ENCODE measurements around the gene ANAPC16.
A peak's percentile ranks its signal among the peaks of the same experiment; 100 is the strongest.
"Not testable (repeated sequence)": the region's sequence is repeated elsewhere in the genome, so short reads cannot be mapped to it uniquely, and the experiment has no call there.

The ANAPC16 gene

DNA sequence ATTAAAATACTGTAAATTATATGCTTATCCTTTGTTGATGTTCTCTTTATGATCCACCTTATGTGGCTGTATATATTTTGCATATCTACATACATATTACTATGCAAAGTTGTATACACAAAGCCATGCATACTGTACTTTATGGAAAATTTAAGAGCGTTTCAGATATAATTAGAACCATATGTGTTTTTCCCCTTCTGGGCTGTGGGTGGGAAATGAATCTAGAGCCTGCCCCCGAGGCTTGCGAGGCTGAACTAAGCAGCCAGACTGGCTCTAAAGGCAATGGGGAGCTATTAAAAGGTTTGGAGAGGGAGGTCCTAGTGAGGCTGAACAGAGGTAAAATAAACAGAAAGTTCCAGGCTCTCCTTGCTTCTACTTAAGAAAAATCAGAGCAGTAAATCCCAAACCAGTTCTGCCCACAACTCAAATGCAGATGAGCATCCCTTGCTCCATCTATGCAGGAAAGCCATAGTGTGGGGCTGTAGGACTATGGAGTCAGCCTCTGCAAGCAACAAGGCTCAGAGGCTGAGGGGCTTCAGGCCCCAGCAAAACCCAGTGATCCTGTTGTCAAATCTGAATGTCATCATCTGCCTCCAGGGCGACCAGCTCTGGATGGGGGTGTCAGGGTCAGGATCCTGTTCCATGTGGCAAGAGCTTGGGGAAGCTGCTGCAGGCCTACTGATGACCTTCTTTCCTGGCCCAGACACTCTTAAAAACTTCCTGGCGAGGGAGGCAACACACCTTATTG is 43.9 kb downstream of the ANAPC16 start:
- H3K4me3 Mint-ChIP-seq: peak overlapping the region; percentile 81
- DNase-seq: no peak
- H3K27ac Mint-ChIP-seq: peak overlapping the region; percentile 99

DNA sequence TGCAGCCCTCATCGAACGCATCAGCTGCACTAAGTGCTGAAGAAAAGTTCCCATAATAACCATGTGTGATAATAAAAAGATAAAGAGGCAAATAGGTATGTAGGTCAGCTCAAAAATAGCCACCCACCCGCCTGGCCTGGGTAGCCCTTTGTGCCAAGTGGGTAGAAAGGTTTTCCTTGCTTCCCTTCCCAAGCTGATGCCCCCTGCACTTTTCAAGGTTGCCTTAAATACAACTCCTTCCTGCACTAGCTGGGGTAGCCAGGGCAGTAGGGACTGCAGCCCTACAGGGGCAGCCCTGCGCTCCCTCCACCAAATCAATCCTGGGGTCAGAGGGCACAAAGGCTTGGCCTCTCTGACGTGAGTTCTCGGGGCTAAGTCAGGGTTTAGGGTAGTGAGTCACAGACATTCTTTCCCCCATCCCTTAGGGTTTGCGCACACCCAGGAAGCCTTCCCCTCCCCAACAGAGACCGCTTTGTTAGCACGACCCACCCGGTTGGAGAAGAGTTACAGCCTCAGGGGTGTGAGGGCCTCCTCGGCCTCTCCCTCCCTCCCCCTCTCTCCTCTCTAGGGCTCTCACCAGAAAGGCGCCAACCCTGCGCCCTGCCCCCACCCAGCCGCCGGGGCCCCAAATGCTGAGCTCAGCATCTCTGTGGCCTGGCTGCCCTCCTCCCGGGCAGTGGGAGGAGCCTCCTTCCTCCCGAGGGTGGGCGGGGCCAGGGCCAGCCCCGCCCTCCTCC is 44.6 kb downstream of the ANAPC16 start:
- Mint-ChIP-seq H3K4me3 (peak overlapping the region; percentile 81), H3K27ac (peak overlapping the region; percentile 99), H3K36me3 (ENCODE audit: low read depth) (no peaks in the 10 kb centered on the region), H3K9me3 (no peaks in the 10 kb centered on the region), H3K27me3 (no peaks in the 10 kb centered on the region), H3K4me1 (ENCODE audit: low read depth) (peaks cover 60% of the 10 kb centered on the region)
- DNase-seq: peak; percentile 93

More for the DNA sequence above, 43.9 kb downstream of the ANAPC16 start:
- H3K36me3 Mint-ChIP-seq (ENCODE audit: low read depth): no peaks in the 10 kb centered on the region
- H3K4me1 Mint-ChIP-seq (ENCODE audit: low read depth): peaks cover 67% of the 10 kb centered on the region
- no peaks in the 10 kb centered on the region for H3K9me3 Mint-ChIP-seq
- no peaks in the 10 kb centered on the region for H3K27me3 Mint-ChIP-seq

DNA sequence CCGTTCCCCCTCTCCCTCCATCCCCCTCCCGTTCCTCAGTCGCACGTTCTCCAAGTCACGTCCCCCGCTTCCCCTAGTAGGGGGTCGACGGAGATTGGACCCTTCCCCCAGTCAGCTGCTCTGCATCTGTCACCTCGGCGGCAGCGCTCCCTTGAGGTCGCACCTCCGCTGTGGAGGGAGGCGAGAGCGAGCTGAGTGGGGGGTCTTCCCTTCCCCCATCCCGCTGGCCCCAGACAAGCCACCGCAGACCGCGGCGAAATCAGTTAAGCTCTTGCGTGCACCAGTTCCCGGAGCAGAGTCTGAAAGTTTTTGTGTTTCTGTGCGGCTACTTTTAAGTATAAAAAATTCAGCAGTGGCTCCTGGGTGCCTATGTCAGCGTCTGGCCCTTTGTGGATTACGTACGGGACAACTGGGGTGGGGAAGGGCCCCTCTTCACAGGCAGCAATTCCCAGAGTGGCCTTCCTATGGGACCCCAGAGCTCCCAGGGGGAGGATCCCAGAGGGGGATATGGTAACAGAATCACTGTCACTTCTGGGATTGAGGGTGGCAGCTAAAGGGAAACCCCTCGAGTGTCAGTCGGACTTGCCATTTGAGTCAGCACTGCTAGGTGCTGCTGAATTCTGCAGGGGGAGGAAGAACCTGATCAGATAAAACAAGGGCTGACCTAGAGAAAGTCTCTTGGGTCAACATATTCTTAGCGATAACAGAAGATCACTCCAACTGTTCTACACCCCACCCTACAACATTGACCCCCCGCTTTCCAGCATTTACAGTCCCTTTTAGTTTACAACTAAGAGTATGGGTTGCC is 45.4 kb downstream of the ANAPC16 start:
- peak overlapping the region; percentile 81 for H3K4me3 Mint-ChIP-seq
- H3K36me3 Mint-ChIP-seq (ENCODE audit: low read depth): no peaks in the 10 kb centered on the region
- H3K27ac Mint-ChIP-seq: peak overlapping the region; percentile 99
- no peaks in the 10 kb centered on the region for H3K27me3 Mint-ChIP-seq
- H3K9me3 Mint-ChIP-seq: no peaks in the 10 kb centered on the region
- peak; percentile 81 for DNase-seq
- peaks cover 55% of the 10 kb centered on the region for H3K4me1 Mint-ChIP-seq (ENCODE audit: low read depth)

DNA sequence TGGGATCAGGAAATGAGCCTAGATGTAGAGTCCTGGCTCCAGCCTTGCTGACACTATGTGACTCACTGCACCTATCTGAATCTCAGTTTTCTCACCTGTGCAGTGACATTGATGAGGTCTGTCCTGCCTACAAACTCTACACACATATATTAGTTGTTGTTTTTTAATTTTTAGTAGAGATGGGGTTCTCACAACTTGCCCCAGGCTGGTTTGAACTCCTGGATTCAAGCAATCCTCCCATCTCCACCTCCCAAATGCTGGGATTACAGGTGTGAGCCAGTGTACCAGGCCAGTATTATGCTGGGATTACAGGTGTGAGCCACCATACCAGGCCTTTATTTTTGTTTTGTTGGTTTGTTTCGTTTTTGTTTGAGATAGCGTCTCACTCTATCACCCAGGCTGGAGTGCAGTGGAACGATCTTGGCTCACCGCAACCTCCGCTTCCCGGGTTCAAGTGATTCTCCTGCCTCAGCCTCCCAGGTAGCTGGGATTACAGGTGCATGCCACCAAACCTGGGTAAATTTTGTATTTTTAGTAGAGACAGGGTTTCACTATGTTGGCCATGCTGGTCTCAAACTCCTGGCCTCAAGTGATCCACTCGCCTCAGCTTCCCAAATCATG is 46.1 kb downstream of the ANAPC16 start:
- no peak for DNase-seq
- no peaks in the 10 kb centered on the region for H3K36me3 Mint-ChIP-seq (ENCODE audit: low read depth)
- no peaks in the 10 kb centered on the region for H3K27me3 Mint-ChIP-seq
- peak overlapping the region; percentile 99 for H3K27ac Mint-ChIP-seq
- peak overlapping the region; percentile 81 for H3K4me3 Mint-ChIP-seq
- H3K4me1 Mint-ChIP-seq (ENCODE audit: low read depth): peaks cover 51% of the 10 kb centered on the region
- H3K9me3 Mint-ChIP-seq: no peaks in the 10 kb centered on the region

DNA sequence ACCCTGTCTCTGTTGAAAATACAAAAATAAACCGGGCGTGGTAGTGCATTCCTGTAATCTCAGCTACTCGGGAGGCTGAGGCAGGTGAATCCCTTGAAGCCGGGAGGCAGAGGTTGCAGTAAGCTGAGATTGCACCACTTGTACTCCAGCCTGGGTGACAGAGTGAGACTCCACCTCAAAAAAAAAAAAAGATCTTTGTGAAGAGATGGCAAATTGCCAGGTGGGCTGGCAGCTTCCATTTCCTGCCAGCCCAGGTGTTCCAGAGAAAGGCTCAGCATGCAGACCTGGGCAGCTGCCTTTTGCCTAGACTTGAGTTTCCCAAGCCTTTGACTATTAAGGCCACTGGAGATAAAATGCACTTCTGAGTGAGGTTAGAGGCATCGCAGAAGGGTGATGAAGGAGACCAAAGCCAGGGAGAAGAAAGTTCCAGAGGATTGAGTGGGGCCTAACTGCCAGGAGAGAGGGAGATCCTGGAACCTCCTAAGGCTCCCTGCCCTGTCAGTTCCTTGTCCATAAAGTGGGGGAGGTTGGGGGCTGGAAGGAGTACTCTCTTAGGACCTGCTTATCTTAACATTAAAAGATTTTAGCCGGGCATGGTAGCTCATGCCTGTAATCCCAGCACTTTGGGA is 47.9 kb downstream of the ANAPC16 start:
- H3K27ac Mint-ChIP-seq: peak overlapping the region; percentile 80
- no peaks in the 10 kb centered on the region for H3K27me3 Mint-ChIP-seq
- no peaks in the 10 kb centered on the region for H3K36me3 Mint-ChIP-seq (ENCODE audit: low read depth)
- peaks cover 43% of the 10 kb centered on the region for H3K4me1 Mint-ChIP-seq (ENCODE audit: low read depth)
- no peaks in the 10 kb centered on the region for H3K9me3 Mint-ChIP-seq
- no peak for DNase-seq
- no peak overlapping the region for H3K4me3 Mint-ChIP-seq

DNA sequence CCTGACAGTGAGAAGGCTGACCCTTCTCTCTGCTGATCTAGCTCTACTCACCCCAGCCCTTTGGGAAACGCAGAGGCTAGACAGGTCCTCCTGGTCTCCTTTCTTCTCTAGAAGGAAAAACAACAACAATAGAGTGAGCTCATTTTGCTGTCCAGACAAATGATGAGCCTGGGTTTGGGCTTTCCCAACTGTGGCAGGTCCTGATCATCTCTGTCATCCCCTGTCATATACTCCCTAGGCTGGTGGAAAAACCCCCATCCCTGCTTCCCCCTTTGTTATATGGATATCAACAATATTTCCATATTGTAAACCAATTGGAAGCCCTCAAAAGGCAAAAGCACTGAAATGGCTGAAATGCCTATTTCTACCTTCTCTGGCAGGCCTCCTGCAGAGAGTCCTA is 48.7 kb downstream of the ANAPC16 start:
- Mint-ChIP-seq H3K36me3 (ENCODE audit: low read depth) (no peaks in the 10 kb centered on the region), H3K4me3 (no peak overlapping the region), H3K4me1 (ENCODE audit: low read depth) (peaks cover 36% of the 10 kb centered on the region), H3K27ac (peak overlapping the region; percentile 37), H3K9me3 (no peaks in the 10 kb centered on the region), H3K27me3 (no peaks in the 10 kb centered on the region)
- DNase-seq: no peak

DNA sequence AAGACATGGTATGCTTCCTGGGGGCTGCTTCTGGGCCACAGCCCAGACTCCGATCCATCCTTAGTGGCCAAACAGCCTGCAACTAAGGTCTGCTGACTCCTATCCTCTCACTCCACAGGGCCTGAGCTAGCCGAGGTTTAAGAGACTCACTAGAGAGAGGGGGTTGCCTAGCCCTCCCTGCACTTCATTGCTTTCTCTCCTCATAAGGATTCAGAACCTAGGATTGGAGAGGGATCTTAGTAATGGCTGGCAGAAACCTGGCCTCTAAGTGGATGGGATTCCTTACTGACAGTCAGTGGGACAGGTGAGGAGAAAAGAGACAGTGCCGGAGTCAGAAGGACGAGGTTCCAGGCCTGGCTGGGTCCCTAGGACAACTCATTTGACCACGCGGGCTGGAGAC is 49.7 kb downstream of the ANAPC16 start:
- Mint-ChIP-seq H3K4me3 (no peak overlapping the region), H3K27me3 (no peaks in the 10 kb centered on the region), H3K36me3 (ENCODE audit: low read depth) (no peaks in the 10 kb centered on the region), H3K9me3 (no peaks in the 10 kb centered on the region), H3K4me1 (ENCODE audit: low read depth) (peaks cover 30% of the 10 kb centered on the region), H3K27ac (no peak overlapping the region)
- DNase-seq: no peak

DNA sequence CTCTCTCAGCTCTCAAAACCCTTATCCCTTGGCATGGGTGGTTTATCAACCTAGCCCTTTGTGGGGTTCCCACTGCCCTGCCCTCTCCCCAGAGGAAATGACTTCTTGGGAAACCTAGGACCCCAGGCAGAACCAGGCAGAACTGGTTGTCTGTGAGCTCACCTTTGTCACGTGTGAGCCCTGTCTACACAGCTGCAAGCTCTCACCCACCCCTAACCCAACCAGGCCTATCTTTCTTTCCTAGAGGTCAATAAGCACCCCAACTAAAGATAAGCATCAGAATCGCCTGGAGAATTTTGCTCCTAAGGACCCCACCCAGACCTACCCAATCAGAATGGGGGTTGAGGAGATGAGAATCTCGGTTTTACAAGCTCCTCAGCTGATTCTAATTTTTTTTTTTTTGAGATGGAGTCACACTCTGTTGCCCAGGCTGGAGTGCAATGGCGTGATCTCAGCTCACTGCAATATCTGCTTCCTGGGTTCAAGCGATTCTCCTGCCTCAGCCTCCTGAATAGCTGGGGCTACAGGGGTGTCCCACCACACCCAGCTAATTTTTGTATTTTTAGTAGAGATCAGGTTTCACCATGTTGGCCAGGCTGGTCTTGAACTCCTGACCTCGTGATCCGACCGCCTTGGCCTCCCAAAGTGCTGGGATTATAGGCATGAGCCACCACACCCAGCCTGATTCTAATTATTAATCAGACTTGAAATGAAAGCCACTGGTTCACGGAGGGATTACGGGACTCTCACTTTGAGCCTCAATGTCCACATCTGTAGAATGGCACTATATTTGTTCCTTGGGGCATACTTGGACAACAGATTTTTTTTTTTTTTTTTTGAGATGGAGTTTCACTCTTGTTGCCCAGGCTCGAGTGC is 50.4 kb downstream of the ANAPC16 start:
- H3K27ac Mint-ChIP-seq: no peak overlapping the region
- H3K36me3 Mint-ChIP-seq (ENCODE audit: low read depth): no peaks in the 10 kb centered on the region
- no peaks in the 10 kb centered on the region for H3K27me3 Mint-ChIP-seq
- DNase-seq: no peak
- H3K9me3 Mint-ChIP-seq: no peaks in the 10 kb centered on the region
- H3K4me3 Mint-ChIP-seq: no peak overlapping the region
- H3K4me1 Mint-ChIP-seq (ENCODE audit: low read depth): peaks cover 31% of the 10 kb centered on the region

DNA sequence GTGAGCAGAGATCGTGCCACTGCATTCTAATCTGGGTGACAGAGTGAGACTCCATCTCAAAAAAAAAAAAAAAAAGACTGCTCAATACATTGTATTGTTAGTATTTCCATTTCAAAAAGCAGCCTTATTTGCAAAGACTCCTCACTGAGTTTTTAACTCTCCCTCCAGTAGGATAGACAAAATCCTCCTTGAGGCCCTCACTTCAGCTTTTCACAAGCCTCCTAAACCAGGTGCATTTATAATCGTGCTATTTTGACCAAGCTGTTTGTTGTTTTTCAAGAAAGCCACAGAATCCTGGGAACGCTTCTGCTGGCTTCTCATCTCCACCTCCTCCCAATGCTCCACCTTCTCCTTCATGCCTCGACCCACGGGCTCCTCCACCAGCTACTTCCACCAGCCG is 51.6 kb downstream of the ANAPC16 start:
- DNase-seq: no peak
- Mint-ChIP-seq H3K4me1 (ENCODE audit: low read depth) (peaks cover 28% of the 10 kb centered on the region), H3K36me3 (ENCODE audit: low read depth) (no peaks in the 10 kb centered on the region), H3K4me3 (no peak overlapping the region), H3K27me3 (no peaks in the 10 kb centered on the region), H3K27ac (no peak overlapping the region), H3K9me3 (no peaks in the 10 kb centered on the region)

DNA sequence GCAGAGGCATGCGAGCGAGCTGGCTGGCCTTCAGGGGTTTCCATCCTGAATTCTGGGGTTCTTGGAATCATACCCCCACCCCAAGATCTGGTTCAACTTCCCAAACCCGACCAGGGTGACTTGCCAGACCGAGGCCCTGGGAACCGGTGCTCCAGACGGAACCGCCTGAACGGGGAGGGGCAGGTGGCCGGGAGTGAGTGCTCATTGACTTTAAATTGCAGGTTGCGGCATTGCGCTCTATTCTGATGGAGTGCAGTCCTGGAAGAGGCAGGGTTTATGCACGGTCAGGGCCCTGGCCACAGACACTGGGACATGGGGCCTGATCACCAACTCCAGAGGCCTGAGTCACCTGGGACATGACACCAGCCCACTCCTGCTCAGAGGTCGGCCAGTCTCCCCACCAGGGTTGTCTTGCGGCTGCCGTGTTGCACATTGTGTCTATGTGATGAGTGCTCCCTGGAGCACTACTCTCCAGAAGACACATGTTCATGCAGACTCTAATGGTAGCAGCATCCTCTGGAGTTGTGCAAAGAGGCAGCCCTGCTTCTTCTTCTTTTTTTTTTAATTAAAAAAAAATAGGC is 52.1 kb downstream of the ANAPC16 start:
- no peaks in the 10 kb centered on the region for H3K9me3 Mint-ChIP-seq
- H3K27ac Mint-ChIP-seq: no peak overlapping the region
- no peak overlapping the region for H3K4me3 Mint-ChIP-seq
- no peaks in the 10 kb centered on the region for H3K36me3 Mint-ChIP-seq (ENCODE audit: low read depth)
- DNase-seq: no peak
- H3K4me1 Mint-ChIP-seq (ENCODE audit: low read depth): peaks cover 33% of the 10 kb centered on the region
- H3K27me3 Mint-ChIP-seq: no peaks in the 10 kb centered on the region

DNA sequence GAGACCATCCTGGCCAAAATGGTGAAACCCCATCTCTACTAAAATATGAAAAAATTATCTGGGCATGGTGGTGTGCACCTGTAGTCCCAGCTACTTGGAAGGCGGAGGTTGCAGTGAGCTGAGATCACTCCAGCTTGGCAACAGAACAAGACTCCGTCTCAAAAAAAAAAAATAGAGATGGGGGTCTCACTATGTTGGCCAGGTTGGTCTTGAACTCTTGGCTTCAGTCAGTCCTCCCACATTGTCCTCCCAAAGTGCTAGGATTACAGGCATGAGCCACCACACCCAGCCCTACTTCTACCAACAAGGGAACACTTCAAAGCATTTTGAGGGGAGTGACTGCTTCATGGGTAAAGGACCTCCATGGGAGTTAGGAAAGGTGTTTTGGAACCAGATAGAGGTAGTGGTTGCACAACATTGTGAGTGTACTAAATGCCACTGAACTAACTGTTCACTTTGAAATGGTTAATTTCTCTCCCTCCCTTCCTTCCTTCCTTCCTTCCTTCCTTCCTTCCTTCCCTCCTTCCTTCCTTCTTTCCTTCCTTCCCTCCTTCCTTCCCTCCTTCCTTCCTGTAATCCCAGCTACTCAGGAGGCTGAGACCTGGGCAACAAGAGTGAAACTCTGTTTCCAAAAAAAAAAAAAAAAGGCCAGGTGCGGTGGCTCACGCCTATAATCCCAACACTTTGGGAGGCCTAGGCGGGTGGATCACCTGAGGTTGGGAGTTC is 52.8 kb downstream of the ANAPC16 start:
- peak overlapping the region; percentile 37 for H3K27ac Mint-ChIP-seq
- peaks cover 33% of the 10 kb centered on the region for H3K4me1 Mint-ChIP-seq (ENCODE audit: low read depth)
- not testable (repeated sequence) for DNase-seq

DNA sequence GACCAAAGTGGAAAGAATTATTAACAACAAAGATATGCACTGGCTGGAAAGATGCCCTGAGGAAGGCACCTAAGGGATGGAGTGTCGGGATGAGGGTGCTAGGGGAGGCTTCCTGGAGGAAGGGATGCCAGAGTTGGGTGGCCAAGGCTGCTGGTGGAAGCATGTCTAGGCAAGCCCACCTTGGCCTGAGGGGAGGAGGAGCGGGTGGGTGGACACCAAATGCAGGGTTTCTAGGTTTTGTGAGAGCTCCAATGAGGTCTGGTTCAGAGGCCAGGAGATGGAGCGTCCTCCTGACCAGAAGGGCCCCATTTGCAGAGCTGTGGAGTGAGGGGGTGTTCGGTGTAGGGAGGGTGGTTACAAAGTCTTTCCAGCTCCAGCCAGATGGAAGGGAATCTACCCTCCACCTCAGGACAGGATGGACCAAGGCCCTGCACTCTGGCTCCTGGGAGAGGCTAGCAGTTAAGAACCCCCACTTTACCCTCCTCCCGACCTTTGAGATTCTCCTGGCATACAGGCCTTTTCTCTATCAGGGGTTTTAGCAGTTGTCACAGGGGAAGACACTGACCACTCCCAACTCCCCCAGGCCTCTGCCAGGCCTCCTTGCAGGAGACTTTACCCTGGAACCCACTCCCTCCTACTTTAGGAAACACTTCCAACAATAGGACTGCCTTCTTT is 54.9 kb downstream of the ANAPC16 start:
- Mint-ChIP-seq H3K27ac (peak overlapping the region; percentile 44), H3K9me3 (no peaks in the 10 kb centered on the region), H3K4me3 (no peak overlapping the region), H3K27me3 (no peaks in the 10 kb centered on the region), H3K4me1 (ENCODE audit: low read depth) (peaks cover 32% of the 10 kb centered on the region), H3K36me3 (ENCODE audit: low read depth) (peaks cover 23% of the 10 kb centered on the region)
- no peak for DNase-seq

More for the DNA sequence above, 52.8 kb downstream of the ANAPC16 start:
- not testable (repeated sequence) for H3K4me3 Mint-ChIP-seq; H3K9me3 Mint-ChIP-seq; H3K36me3 Mint-ChIP-seq (ENCODE audit: low read depth); H3K27me3 Mint-ChIP-seq
